IMR-90 (cell line): ENCODE data around the gene GALNT16.

Experiments used
- BHLHE40 ChIP-seq: fragments of 150-350 bp; IDR thresholded peaks from 2 replicates; pipeline ENCODE4 v1.6.1; 2016; ENCODE audit warnings: mild to moderate bottlenecking, low read depth, low read length
- CEBPB ChIP-seq: IDR thresholded peaks from 2 replicates; pipeline ENCODE4 v1.6.1; 2012; ENCODE audit warnings: low read depth, low read length, improper control_type of control experiment
- MAFK ChIP-seq: IDR thresholded peaks from 2 replicates; pipeline ENCODE4 v1.6.1; 2012; ENCODE audit warnings: low read depth, low read length, improper control_type of control experiment
- MXI1 ChIP-seq: IDR thresholded peaks from 2 replicates; pipeline ENCODE4 v1.6.1; 2012; ENCODE audit warnings: low read depth, mild to moderate bottlenecking, low read length, moderate library complexity, borderline replicate concordance
- POLR2A ChIP-seq: IDR thresholded peaks from 2 replicates; pipeline ENCODE4 v1.6.1; 2012; ENCODE audit warnings: mild to moderate bottlenecking, low read depth, low read length
- RAD21 ChIP-seq: IDR thresholded peaks from 2 replicates; pipeline ENCODE4 v1.6.1; 2012; ENCODE audit warnings: low read length, improper control_type of control experiment
- RCOR1 ChIP-seq: IDR thresholded peaks from 2 replicates; pipeline ENCODE4 v1.6.1; 2012; ENCODE audit warnings: mild to moderate bottlenecking, low read length, improper control_type of control experiment; ENCODE audit not compliant: insufficient replicate concordance
- RFX5 ChIP-seq: IDR thresholded peaks from 2 replicates; pipeline ENCODE4 v1.8.0; 2012; ENCODE audit warnings: low read depth, mild to moderate bottlenecking, low read length, moderate library complexity
- SMC3 ChIP-seq: fragments of 150-350 bp; IDR thresholded peaks from 2 replicates; pipeline ENCODE4 v1.6.1; 2016; ENCODE audit warnings: low read depth, mild to moderate bottlenecking, antibody characterized with exemption, low read length, moderate library complexity
- TF ChIP-seq, protein P1 (sequence below): conservative IDR thresholded peaks from 2 replicates; pipeline ENCODE4 v1.5.1; 2012; ENCODE audit warnings: mild to moderate bottlenecking, low read depth, low read length, improper control_type of control experiment
- TF ChIP-seq, protein P2 (sequence below): fragments of 150-350 bp; IDR thresholded peaks from 2 replicates; pipeline ENCODE4 v1.6.1; 2017; ENCODE audit warnings: mild to moderate bottlenecking, antibody characterized with exemption, low read length, low read depth

DNA sequence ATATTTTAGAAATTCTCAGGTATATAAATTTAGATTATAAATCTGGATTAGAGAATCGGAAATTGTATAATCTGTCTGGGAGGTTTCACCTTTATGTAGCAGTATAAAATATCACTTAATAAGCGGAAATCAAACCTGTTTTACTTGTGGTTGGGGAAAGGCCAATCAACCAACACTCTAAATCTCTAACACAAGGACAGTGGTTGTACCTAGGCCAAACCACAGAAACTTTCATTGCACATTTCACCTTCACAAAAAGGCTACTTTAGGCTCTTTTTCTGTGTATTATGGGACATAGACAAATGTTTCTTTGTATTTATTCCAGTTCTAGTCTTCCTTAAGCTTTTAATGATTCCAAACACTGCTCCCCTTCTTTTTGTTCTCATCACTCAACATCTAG, 118.3 kb downstream of the GALNT16 start:
- no peak for TF ChIP-seq POLR2A
- no peak for TF ChIP-seq RAD21
- TF ChIP-seq, protein P1, sequence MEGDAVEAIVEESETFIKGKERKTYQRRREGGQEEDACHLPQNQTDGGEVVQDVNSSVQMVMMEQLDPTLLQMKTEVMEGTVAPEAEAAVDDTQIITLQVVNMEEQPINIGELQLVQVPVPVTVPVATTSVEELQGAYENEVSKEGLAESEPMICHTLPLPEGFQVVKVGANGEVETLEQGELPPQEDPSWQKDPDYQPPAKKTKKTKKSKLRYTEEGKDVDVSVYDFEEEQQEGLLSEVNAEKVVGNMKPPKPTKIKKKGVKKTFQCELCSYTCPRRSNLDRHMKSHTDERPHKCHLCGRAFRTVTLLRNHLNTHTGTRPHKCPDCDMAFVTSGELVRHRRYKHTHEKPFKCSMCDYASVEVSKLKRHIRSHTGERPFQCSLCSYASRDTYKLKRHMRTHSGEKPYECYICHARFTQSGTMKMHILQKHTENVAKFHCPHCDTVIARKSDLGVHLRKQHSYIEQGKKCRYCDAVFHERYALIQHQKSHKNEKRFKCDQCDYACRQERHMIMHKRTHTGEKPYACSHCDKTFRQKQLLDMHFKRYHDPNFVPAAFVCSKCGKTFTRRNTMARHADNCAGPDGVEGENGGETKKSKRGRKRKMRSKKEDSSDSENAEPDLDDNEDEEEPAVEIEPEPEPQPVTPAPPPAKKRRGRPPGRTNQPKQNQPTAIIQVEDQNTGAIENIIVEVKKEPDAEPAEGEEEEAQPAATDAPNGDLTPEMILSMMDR, result no peak
- TF ChIP-seq RFX5, result no peak
- TF ChIP-seq MXI1, result no peak
- TF ChIP-seq, protein P2, sequence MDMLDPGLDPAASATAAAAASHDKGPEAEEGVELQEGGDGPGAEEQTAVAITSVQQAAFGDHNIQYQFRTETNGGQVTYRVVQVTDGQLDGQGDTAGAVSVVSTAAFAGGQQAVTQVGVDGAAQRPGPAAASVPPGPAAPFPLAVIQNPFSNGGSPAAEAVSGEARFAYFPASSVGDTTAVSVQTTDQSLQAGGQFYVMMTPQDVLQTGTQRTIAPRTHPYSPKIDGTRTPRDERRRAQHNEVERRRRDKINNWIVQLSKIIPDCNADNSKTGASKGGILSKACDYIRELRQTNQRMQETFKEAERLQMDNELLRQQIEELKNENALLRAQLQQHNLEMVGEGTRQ, result no peak
- TF ChIP-seq BHLHE40, result no peak
- no peak for TF ChIP-seq SMC3
- TF ChIP-seq CEBPB, result no peak
- no peak for TF ChIP-seq MAFK
- TF ChIP-seq RCOR1, result no peak
